EH (cell line): ENCODE data around the gene SLC5A3.

ENCODE experiments used
- DNase-seq: peaks from one replicate; pipeline ENCODE4 v3.0.0-alpha.2; 2015; ENCODE audit warnings: low read depth

Gene SLC5A3

DNA sequence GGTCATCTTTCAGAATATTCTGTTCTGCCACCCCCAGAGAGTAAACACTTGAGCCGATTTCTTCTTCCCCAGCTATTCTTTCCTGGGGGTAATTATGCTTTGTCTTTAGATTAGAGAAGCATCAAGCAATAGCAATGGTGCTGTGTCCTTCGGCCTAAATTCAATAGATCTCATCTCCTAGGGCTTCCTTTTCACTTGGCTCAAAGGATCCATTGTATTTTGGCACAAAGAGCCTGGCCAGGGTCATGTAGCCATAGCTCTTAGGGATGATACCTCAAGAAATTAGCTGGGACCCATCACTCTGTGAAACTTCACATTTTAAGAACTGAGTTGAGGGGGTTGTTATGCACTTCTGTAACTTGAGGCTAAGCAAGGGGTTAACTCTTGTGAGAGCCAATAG is 27.0 kb downstream of the SLC5A3 start:
- DNase-seq = no peak

DNA sequence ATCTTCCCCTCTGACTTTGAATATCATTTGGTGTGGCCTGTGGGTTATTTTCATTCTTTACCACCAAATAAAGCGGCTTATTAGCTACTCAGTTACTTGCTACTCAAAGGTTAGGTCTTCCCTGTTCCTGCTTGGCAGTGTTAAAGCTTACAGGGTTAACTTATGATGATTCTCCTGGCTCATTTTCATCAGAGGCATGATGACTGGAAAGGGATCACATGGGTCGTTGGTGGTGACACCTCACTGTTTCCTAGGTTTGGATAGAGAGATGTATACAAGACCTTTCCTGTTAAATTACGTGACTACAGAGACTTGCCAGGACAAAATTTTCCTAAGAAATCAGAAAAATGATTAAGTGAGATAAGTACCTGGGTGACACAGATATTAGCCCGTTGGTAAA is 27.4 kb downstream of the SLC5A3 start:
- DNase-seq = no peak

DNA sequence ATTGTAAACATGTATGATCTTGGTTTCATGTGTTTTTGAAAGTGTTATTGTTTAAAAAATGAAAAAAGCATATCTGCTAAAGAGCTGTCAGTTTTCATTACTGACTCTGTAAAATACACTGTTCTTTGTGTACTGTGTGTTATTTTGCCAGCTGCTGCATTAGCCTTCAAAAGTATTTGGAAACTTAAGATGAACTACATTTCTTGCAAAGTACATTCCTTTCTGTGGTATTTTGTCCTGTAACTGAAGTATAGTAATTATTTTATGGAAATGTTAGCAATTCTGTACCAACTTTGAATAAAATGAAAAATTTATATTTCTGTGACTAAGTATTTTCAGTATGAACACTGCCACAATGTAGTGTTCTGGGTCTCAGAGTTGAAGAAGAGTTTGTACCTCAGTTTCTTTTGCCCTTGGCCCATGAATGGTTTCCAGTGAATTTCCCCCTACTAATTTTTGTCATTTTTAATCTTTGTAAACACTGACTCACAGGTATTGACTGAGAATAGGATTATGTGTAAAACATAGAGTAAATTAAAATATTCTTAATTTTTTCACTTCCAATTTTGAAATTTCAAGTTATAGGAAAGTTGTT is 32.7 kb downstream of the SLC5A3 start:
- peak; percentile 37 for DNase-seq

GRCh38 chr21:34107606-34108005 is 34.2 kb downstream of the SLC5A3 start:
- no peak for DNase-seq

DNA sequence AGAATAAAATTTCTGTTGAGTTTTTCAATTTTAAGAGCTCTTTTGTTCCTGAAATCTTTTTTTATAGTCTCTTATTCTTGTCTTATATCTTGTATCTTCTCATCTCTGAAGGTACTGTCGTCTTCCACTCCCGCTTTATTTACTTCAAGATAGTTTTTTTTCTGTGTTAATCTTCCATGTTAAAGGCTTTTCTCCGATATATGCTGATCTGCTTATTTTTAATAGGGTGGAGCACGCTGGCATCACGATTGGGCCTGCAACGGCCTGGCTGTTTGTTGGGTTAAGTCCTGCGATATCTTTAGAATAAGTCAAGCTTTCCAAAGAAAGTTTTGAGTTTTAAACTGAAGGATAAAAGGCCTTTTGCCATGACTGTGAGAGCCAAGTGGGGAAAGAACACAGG is 35.7 kb downstream of the SLC5A3 start:
- no peak for DNase-seq

GRCh38 chr21:34110594-34111202 is 37.3 kb downstream of the SLC5A3 start:
- DNase-seq = no peak

DNA sequence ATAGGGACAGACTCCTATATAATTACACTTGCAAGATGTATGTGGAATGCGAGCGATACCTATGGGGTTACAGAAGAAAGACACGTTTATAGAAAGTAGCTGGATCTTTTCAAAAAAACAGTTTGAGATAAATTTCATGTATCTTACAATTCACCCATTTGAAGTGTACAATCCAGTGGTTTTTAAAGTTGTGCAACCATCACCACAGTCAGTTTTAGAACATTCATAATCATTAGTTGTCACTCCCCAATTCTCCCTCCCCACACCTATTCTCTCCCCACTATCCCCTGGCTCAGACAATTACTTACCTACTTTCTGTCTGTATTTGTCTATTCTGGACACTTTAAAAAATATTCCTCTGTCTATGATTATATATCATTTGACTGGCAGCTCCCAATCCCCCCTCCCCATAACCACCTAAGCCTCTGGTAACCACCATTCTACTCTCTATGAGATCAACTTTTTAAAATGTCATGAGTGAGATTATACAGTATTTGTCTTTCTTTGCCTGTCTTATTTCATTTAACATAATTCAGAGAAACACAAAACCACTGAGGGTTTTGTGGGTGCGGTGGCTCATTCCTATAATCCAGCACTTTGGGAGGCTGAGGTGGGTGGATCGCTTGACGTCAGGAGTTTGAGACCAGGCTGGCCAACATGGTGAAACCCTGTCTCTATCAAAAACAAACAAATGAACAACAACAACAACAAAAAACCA is 39.1 kb downstream of the SLC5A3 start:
- DNase-seq = no peak

GRCh38 chr21:34113842-34114241 is 40.5 kb downstream of the SLC5A3 start:
- peak; percentile 44 for DNase-seq

- DNase-seq = no peak
These were observed 41.8 kb downstream of the SLC5A3 start for GRCh38 chr21:34115160-34115559.

DNA sequence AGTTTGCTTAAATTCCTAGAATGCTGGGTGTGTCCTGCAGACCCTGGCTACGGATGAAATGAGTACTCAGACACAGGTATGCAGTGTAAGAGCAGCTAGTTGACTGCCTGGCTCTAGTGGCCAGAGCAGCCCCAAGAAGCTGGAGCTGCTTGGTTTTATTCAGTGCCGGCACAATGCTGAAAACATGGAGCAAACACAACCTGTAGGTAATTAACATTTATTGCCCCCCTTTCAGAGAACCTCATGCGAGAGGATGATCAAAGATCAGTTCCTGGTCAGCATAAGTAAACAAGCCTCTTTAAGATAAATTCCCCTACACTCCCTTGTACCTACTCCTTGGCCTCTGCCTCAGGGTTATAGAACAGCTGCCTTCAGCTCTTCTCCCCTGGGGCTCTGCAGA is 43.2 kb downstream of the SLC5A3 start:
- DNase-seq = no peak

DNA sequence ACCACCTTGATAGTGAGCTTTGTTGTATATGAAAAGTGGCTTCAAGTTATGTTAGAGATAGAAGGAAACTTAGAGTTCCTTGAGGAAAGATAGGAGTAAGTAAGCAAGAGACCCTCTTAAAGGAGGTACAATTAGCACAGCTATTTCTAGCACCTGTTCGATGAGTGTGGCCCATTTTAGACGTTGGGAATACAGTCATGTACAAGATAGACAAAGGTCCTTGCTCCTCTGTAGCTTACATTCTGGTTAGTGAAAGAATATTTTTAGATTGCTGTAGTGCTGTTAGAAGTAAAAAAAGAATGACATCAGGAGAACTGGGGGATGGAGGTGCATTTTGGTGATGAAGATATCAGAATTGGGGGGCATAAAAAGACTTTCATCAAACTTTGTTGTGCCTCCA is 47.5 kb downstream of the SLC5A3 start:
- no peak for DNase-seq

- DNase-seq = no peak
These were observed 48.7 kb downstream of the SLC5A3 start for GRCh38 chr21:34122047-34122446.
